ENCODE results near the gene FTSJ1.

FTSJ1 gene

GRCh38 chrX:48470833-48471118 is 5.2 kb upstream of the FTSJ1 start:
- no peak for DNase-seq (ENCODE audit: low spot score)

- no peak for DNase-seq (ENCODE audit: low spot score)
Observed at GRCh38 chrX:48471504-48471903, 4.5 kb upstream of the FTSJ1 start.

GRCh38 chrX:48472225-48472624 is 3.8 kb upstream of the FTSJ1 start:
- DNase-seq (ENCODE audit: low spot score): no peak

GRCh38 chrX:48472851-48473703 is 2.9 kb upstream of the FTSJ1 start:
- DNase-seq (ENCODE audit: low spot score): no peak

- DNase-seq (ENCODE audit: low spot score): no peak
Observed at GRCh38 chrX:48473704-48473990, 2.4 kb upstream of the FTSJ1 start.

GRCh38 chrX:48474127-48474526 is 1.9 kb upstream of the FTSJ1 start:
- peak; percentile 21 for DNase-seq (ENCODE audit: low spot score)

GRCh38 chrX:48474581-48474980 is 1.4 kb upstream of the FTSJ1 start:
- DNase-seq (ENCODE audit: low spot score): no peak

- peak; percentile 14 for DNase-seq (ENCODE audit: low spot score)
Observed at GRCh38 chrX:48475296-48475695, 703 bp upstream of the FTSJ1 start.

GRCh38 chrX:48476919-48477318 is 920 bp downstream of the FTSJ1 start:
- DNase-seq (ENCODE audit: low spot score): no peak

- DNase-seq (ENCODE audit: low spot score): no peak
Observed at GRCh38 chrX:48477960-48478755, 2.2 kb downstream of the FTSJ1 start.

GRCh38 chrX:48478806-48479205 is 2.8 kb downstream of the FTSJ1 start:
- no peak for DNase-seq (ENCODE audit: low spot score)

GRCh38 chrX:48480142-48480541 is 4.1 kb downstream of the FTSJ1 start:
- DNase-seq (ENCODE audit: low spot score): no peak

- no peak for DNase-seq (ENCODE audit: low spot score)
Observed at GRCh38 chrX:48480583-48480982, 4.6 kb downstream of the FTSJ1 start.

- no peak for DNase-seq (ENCODE audit: low spot score)
Observed at GRCh38 chrX:48482526-48482925, 6.5 kb downstream of the FTSJ1 start.

- DNase-seq (ENCODE audit: low spot score): peak; percentile 96
Observed at GRCh38 chrX:48487362-48487798, 11.4 kb downstream of the FTSJ1 start.

- no peak for DNase-seq (ENCODE audit: low spot score)
Observed at GRCh38 chrX:48488034-48488433, 12.0 kb downstream of the FTSJ1 start.

- DNase-seq (ENCODE audit: low spot score): no peak
Observed at GRCh38 chrX:48489296-48489695, 13.3 kb downstream of the FTSJ1 start.

- DNase-seq (ENCODE audit: low spot score): no peak
Observed at GRCh38 chrX:48489892-48490291, 13.9 kb downstream of the FTSJ1 start.

GRCh38 chrX:48490661-48491060 is 14.7 kb downstream of the FTSJ1 start:
- peak; percentile 59 for DNase-seq (ENCODE audit: low spot score)

GRCh38 chrX:48491809-48492208 is 15.8 kb downstream of the FTSJ1 start:
- no peak for DNase-seq (ENCODE audit: low spot score)

- peak; percentile 50 for DNase-seq (ENCODE audit: low spot score)
Observed at GRCh38 chrX:48492293-48492910, 16.4 kb downstream of the FTSJ1 start.

- DNase-seq (ENCODE audit: low spot score): peak; percentile 55
Observed at GRCh38 chrX:48493890-48494364, 17.9 kb downstream of the FTSJ1 start.

- peak; percentile 41 for DNase-seq (ENCODE audit: low spot score)
Observed at GRCh38 chrX:48496660-48497059, 20.7 kb downstream of the FTSJ1 start.
